GM19351 (cell line): Measurements from ENCODE around the gene GFI1.
"Not testable (repeated sequence)": the region's sequence is repeated elsewhere in the genome, so short reads cannot be mapped to it uniquely, and the experiment has no call there.

Experiments used
- ATAC-seq: cut with Tn5 transposase; IDR thresholded peaks from one replicate; pipeline ENCODE4 v1.9.1; 2021; ENCODE audit warnings: mild to moderate bottlenecking, moderate library complexity; ENCODE audit not compliant: unreplicated experiment

The GFI1 gene

GRCh38 chr1:92486251-92487077 is at the start of gene GFI1:
Gene GFI1 (minus strand): TSS chr1:92486925. CDS start chr1:92483487, 3,438 bp downstream.
- peak; percentile 17 for ATAC-seq

- ATAC-seq, result not testable (repeated sequence)
Observed at GRCh38 chr1:92532371-92532770, 45.6 kb upstream of the GFI1 start.

GRCh38 chr1:92531939-92532338 is 45.2 kb upstream of the GFI1 start:
- not testable (repeated sequence) for ATAC-seq

- ATAC-seq, result no peak
Observed at GRCh38 chr1:92527670-92528069, 40.9 kb upstream of the GFI1 start.

GRCh38 chr1:92524944-92525590 is 38.3 kb upstream of the GFI1 start:
- ATAC-seq, result not testable (repeated sequence)

GRCh38 chr1:92519043-92519442 is 32.3 kb upstream of the GFI1 start:
- ATAC-seq, result no peak

- ATAC-seq, result no peak
Observed at GRCh38 chr1:92516574-92516973, 29.8 kb upstream of the GFI1 start.

GRCh38 chr1:92515796-92516201 is 29.1 kb upstream of the GFI1 start:
- no peak for ATAC-seq

GRCh38 chr1:92511541-92511940 is 24.8 kb upstream of the GFI1 start:
- ATAC-seq, result no peak

GRCh38 chr1:92509619-92510018 is 22.9 kb upstream of the GFI1 start:
- no peak for ATAC-seq

- ATAC-seq, result no peak
Observed at GRCh38 chr1:92505015-92505692, 18.4 kb upstream of the GFI1 start.

- no peak for ATAC-seq
Observed at GRCh38 chr1:92504291-92505014, 17.7 kb upstream of the GFI1 start.

- no peak for ATAC-seq
Observed at GRCh38 chr1:92503926-92504285, 17.2 kb upstream of the GFI1 start.

- peak; percentile 47 for ATAC-seq
Observed at GRCh38 chr1:92503043-92503925, 16.6 kb upstream of the GFI1 start.

- ATAC-seq, result peak; percentile 64
Observed at GRCh38 chr1:92502247-92502646, 15.5 kb upstream of the GFI1 start.

GRCh38 chr1:92500552-92500951 is 13.8 kb upstream of the GFI1 start:
- ATAC-seq, result no peak

- no peak for ATAC-seq
Observed at GRCh38 chr1:92495392-92496063, 8.8 kb upstream of the GFI1 start.

- ATAC-seq, result no peak
Observed at GRCh38 chr1:92494485-92495141, 7.9 kb upstream of the GFI1 start.

- ATAC-seq, result no peak
Observed at GRCh38 chr1:92493139-92493538, 6.4 kb upstream of the GFI1 start.
